Activated naive CD8-positive, alpha-beta T cell (primary cell): ENCODE measurements around the gene GKN2.
A peak's percentile ranks its signal among the peaks of the same experiment; 100 is the strongest.

Experiments
- H3K27ac Mint-ChIP-seq: one replicate; pipeline ENCODE4 v1.8.0; 2021; ENCODE audit warnings: mixed read lengths
- H3K27me3 Mint-ChIP-seq: one replicate; pipeline ENCODE4 v1.8.0; 2021; ENCODE audit warnings: mixed read lengths
- H3K36me3 Mint-ChIP-seq: one replicate; pipeline ENCODE4 v1.8.0; 2021; ENCODE audit warnings: mixed read lengths
- H3K4me1 Mint-ChIP-seq: one replicate; pipeline ENCODE4 v1.8.0; 2021; ENCODE audit warnings: low read depth, mixed read lengths
- H3K4me3 Mint-ChIP-seq: one replicate; pipeline ENCODE4 v1.8.0; 2021; ENCODE audit warnings: mild to moderate bottlenecking, mixed read lengths
- H3K9me3 Mint-ChIP-seq: one replicate; pipeline ENCODE4 v1.8.0; 2021; ENCODE audit warnings: low read depth, mixed read lengths

The GKN2 gene

GRCh38 chr2:68918497-68918896 lies 34.2 kb downstream of the GKN2 start:
- Mint-ChIP-seq H3K9me3 (no peaks in the 10 kb centered on the region), H3K36me3 (no peaks in the 10 kb centered on the region), H3K4me1 (no peaks in the 10 kb centered on the region), H3K27me3 (no peaks in the 10 kb centered on the region), H3K4me3 (no peak overlapping the region), H3K27ac (no peak overlapping the region)

DNA sequence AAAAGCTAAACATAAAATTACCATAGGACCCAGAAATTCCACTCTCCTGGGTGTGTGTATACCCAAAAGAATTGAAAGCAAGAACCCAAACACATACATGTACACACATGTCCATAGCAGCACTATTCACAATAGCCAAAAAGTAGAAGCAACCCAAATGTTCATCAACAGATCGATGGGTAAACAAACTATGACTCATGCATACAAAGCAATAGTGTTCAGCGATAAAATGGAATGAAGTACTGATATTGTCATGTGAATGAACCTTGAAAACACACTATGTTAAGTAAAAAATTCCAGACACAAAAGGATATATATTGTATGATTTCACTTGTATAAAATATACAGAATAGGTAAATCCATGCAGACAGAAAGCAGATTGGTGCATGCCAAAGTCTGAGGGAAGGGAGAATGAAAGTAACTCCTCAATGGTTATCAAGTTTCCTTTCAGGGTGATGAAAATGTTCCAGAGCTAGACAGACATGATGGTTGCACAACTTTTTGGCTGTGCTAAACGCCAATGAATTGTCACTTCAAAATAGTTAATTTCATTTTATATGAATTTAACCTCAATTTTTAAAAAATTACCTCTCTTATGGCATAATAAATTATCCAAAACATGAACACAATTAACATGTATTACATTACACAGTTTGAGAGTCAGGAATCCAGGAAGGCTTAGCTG lies 35.5 kb downstream of the GKN2 start:
- Mint-ChIP-seq H3K36me3 (no peaks in the 10 kb centered on the region), H3K9me3 (no peaks in the 10 kb centered on the region), H3K27ac (no peak overlapping the region), H3K27me3 (no peaks in the 10 kb centered on the region), H3K4me1 (no peaks in the 10 kb centered on the region), H3K4me3 (no peak overlapping the region)

- Mint-ChIP-seq H3K27me3 (no peaks in the 10 kb centered on the region), H3K27ac (no peak overlapping the region), H3K4me1 (no peaks in the 10 kb centered on the region), H3K36me3 (no peaks in the 10 kb centered on the region), H3K4me3 (no peak overlapping the region), H3K9me3 (no peaks in the 10 kb centered on the region)
Measured at GRCh38 chr2:68916226-68916625, 36.5 kb downstream of the GKN2 start.

DNA sequence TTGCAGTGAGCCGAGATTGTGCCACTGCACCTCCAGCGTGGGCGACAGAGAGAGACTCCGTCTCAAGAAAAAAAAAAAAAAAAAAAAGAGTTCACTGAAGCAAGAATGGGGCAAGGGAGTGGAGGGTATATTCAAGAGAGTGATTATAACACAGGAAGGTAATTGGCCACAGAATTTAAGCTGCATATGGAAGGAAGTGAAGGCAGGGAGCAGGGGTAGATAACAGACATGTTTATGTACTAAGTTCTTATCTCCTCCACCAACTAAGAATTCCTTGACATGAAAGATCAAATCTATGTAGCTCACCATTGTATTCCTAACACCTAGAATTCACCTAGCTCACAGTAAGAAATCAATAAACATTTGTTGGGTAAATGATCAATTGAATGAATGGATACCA lies 37.3 kb downstream of the GKN2 start:
- Mint-ChIP-seq H3K4me3 (no peak overlapping the region), H3K27ac (no peak overlapping the region), H3K4me1 (peaks cover 1% of the 10 kb centered on the region), H3K27me3 (no peaks in the 10 kb centered on the region), H3K9me3 (no peaks in the 10 kb centered on the region), H3K36me3 (no peaks in the 10 kb centered on the region)

GRCh38 chr2:68913359-68913758 lies 39.3 kb downstream of the GKN2 start:
- H3K4me1 Mint-ChIP-seq, result peaks cover 17% of the 10 kb centered on the region
- no peak overlapping the region for H3K4me3 Mint-ChIP-seq
- no peaks in the 10 kb centered on the region for H3K9me3 Mint-ChIP-seq
- no peaks in the 10 kb centered on the region for H3K27me3 Mint-ChIP-seq
- no peaks in the 10 kb centered on the region for H3K36me3 Mint-ChIP-seq
- no peak overlapping the region for H3K27ac Mint-ChIP-seq

DNA sequence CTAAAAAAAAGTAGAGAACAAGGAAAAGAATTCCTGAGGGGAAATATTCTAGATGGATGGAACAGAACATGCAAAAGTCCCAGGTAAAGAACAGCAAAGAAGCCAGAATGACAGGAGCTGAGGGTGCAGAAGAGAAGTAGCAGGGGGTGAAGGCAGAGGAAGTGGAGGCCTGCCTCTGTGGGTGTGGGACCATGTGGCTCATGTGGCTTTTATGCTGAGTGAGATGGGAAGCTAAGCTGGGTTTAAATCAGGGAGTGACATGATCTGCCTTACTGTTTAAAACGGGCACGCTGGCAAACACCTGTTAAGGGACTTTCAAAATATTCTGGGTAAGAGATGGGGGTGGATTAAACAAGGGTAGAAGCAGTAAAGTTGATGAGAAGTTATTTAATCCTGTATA lies 40.0 kb downstream of the GKN2 start:
- Mint-ChIP-seq H3K4me1 (peaks cover 24% of the 10 kb centered on the region), H3K9me3 (no peaks in the 10 kb centered on the region), H3K36me3 (no peaks in the 10 kb centered on the region), H3K27ac (no peak overlapping the region), H3K4me3 (no peak overlapping the region), H3K27me3 (no peaks in the 10 kb centered on the region)

DNA sequence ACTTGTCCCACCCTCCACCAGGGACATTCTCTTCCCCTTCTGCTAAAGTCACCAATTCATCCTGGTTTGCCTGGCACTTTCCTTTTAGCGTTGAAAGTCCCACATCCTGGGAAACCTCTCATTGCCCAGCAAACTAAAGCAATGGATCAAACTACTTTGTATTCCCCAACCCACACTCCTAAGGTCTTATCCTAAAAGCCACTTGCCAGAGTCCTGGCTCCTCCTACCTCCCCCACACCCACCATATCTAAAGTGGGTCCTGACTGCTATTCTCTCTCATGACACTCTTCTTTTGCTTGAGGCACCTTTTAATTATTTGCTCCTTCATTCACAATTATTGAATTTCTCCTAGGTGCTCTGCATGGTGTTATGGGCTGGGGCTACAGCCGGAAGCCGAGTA lies 40.6 kb downstream of the GKN2 start:
- peaks cover 30% of the 10 kb centered on the region for H3K4me1 Mint-ChIP-seq
- H3K9me3 Mint-ChIP-seq, result no peaks in the 10 kb centered on the region
- H3K4me3 Mint-ChIP-seq, result no peak overlapping the region
- H3K36me3 Mint-ChIP-seq, result no peaks in the 10 kb centered on the region
- no peaks in the 10 kb centered on the region for H3K27me3 Mint-ChIP-seq
- H3K27ac Mint-ChIP-seq, result no peak overlapping the region

DNA sequence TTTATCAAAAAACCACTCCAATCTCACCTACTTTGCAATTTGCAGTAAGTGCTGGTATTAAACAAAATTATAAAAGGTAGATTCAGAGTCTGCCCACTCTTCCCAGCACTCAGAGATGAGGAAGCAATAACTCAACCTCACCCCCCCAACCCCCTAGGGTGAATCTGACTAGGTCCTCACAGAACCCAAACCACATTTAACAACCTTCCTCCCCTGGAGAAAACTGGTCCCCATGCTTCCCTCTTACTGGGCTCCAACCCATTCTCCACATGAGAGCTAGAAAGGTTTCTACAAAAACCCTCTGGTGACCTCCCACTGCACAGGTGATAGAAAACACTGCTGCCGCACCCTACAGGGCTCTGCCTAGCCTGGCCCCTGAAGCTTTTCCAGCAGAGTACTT lies 41.0 kb downstream of the GKN2 start:
- Mint-ChIP-seq H3K27ac (no peak overlapping the region), H3K9me3 (no peaks in the 10 kb centered on the region), H3K4me3 (no peak overlapping the region), H3K27me3 (no peaks in the 10 kb centered on the region), H3K4me1 (peaks cover 31% of the 10 kb centered on the region), H3K36me3 (no peaks in the 10 kb centered on the region)

GRCh38 chr2:68911246-68911645 lies 41.4 kb downstream of the GKN2 start:
- H3K27me3 Mint-ChIP-seq, result no peaks in the 10 kb centered on the region
- peaks cover 32% of the 10 kb centered on the region for H3K4me1 Mint-ChIP-seq
- no peak overlapping the region for H3K4me3 Mint-ChIP-seq
- H3K27ac Mint-ChIP-seq, result no peak overlapping the region
- no peaks in the 10 kb centered on the region for H3K9me3 Mint-ChIP-seq
- H3K36me3 Mint-ChIP-seq, result no peaks in the 10 kb centered on the region

DNA sequence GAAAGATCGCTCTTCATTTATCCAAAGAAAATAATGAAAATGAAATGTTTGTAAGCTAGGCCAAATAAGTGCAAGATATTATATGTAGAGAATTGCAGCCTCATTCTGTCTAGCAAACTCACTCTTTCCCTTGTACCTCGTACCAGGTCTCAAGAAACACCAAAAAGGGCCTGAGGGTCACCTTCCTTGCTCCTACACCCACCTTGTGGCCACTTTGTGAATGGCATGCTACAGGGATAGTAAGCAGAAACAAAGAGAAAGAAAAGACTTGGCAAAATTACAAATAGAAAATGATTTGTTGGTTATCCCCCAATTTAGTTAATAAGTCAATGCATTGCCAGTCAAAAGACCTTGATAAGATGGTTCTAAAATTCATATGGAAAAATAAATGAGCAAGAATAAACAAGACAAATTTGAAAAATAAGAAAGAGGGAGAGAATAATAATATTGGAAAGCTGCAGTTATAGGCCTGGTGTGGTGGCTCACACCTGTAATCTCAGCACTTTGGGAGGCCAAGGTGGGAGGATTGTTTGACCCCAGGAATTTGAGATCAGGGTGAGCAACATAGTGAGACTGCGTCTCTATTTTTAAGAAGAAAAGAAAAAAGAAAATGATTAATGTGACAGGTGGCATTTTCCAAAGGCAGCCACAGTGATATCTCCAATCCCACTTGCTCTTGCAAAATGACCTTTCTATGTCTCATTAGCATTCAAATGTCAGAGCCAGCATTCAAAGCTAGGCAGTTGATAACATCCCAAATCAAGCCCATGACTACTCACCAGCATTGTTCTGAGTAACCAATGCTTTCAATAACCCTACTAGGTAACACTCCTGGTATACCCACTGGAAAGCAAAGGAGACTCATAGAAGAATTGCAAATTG lies 42.7 kb downstream of the GKN2 start:
- Mint-ChIP-seq H3K27ac (peak overlapping the region; percentile 67), H3K4me1 (peaks cover 32% of the 10 kb centered on the region), H3K9me3 (no peaks in the 10 kb centered on the region), H3K4me3 (no peak overlapping the region), H3K27me3 (no peaks in the 10 kb centered on the region), H3K36me3 (no peaks in the 10 kb centered on the region)

DNA sequence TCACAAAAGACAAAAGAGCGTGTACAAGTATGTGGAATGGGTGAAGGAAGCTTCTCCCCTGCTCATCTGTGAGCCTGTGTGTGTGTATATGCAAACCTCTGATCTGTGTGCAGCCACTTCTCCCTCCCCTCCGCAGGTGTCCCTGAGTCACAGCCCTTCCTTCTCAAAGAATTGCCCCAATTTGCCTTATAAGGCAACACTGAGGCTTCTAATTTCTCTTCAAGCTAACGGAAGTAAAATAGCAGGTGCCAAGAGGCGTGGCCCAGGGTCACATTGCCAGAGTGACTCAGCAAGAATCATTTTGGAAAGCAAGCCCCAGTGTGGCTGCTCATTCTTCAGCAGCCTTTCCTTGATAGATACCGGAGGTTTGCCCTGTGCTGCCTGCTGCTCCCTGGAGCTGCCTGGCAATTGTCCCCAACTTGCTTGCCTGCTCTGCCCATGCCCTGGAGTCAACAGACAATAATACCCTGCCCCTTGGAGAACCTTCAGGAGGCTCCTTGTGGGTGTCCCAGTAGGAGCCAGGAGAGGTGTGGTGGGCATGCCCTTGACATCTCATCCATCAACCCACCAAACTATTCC lies 44.2 kb downstream of the GKN2 start:
- H3K27ac Mint-ChIP-seq, result peak overlapping the region; percentile 88

GRCh38 chr2:68907920-68908253 lies 44.8 kb downstream of the GKN2 start:
- Mint-ChIP-seq H3K36me3 (no peaks in the 10 kb centered on the region), H3K9me3 (no peaks in the 10 kb centered on the region), H3K4me3 (peak overlapping the region; percentile 67), H3K4me1 (peaks cover 32% of the 10 kb centered on the region), H3K27ac (peak overlapping the region; percentile 88), H3K27me3 (no peaks in the 10 kb centered on the region)

More for the DNA sequence above, 44.2 kb downstream of the GKN2 start:
- peak overlapping the region; percentile 67 for H3K4me3 Mint-ChIP-seq
- H3K9me3 Mint-ChIP-seq, result no peaks in the 10 kb centered on the region
- H3K27me3 Mint-ChIP-seq, result no peaks in the 10 kb centered on the region
- H3K4me1 Mint-ChIP-seq, result peaks cover 32% of the 10 kb centered on the region
- no peaks in the 10 kb centered on the region for H3K36me3 Mint-ChIP-seq

DNA sequence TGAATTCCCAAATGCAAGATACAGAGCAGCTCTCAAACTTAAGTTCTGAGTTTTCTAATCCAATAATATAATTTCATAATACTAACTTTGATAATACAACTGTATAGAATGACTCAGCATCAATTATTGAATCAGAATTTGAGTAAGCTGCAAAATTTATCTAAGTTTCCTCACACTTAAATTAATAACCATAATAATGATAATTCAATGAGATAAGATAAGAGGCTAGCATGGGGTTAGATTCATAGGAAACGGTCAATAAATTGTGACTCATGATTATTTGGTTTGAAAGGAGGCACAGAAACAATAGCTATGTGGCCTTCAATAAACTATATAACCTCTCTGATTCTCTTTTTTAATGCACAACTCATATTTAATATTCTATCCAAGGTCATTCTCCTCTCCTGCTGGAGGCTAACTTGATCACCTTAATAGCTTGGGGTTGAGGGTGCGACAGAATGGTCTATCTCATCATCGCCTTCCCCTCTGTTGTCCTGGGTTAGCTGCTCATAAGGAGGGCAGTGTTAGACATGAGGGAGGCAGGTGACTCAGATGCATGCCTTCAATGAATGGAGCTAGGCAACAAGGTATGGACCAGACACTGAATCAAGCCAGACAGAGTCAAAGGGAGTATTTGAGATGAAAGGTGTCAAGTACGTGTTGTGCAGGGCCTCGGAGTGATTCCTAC lies 45.3 kb downstream of the GKN2 start:
- Mint-ChIP-seq H3K4me1 (peaks cover 32% of the 10 kb centered on the region), H3K27me3 (no peaks in the 10 kb centered on the region), H3K36me3 (no peaks in the 10 kb centered on the region), H3K27ac (peak overlapping the region; percentile 88), H3K4me3 (peak overlapping the region; percentile 67), H3K9me3 (no peaks in the 10 kb centered on the region)

DNA sequence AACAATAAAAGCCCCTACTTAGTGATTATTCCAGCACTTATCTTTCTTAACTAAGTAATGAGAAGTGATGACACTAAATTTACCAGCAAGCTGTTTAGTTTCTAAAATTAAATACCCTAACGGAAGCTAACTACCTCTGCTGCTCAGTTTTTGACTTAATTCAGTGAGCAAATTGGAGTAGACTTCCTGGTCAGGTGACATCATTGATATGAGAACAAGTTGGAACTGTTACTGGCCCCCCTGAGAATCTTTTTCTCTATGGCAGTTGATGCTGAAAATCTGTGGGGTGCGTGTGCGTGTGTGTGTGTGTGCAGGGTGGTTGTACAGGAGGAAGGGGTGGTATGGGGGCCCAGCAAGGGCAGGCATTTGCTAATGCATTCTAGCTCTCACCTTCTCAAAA lies 46.0 kb downstream of the GKN2 start:
- Mint-ChIP-seq H3K36me3 (no peaks in the 10 kb centered on the region), H3K4me1 (peaks cover 32% of the 10 kb centered on the region), H3K27me3 (no peaks in the 10 kb centered on the region), H3K4me3 (no peak overlapping the region), H3K9me3 (peaks cover 2% of the 10 kb centered on the region), H3K27ac (peak overlapping the region; percentile 16)

DNA sequence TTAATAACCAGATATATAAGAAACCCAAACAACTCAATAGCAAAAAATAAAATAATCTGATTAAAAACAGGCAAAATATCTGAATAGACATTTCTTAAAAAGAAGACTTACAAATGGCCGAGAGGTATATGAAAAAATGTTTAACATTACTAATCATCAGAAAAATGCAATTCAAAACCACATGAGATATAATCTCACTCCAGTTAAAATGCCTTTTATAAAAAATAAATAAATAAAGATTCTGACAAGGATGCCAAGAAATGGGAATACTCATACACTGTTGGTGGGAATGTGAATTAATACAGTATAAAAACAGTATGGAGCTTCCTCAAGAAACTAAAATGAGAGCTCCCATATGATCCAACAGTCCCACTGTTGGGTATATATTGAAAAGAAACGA lies 47.6 kb downstream of the GKN2 start:
- H3K4me1 Mint-ChIP-seq, result peaks cover 29% of the 10 kb centered on the region

More for the DNA sequence above, 47.6 kb downstream of the GKN2 start:
- Mint-ChIP-seq H3K27me3 (no peaks in the 10 kb centered on the region), H3K27ac (no peak overlapping the region), H3K9me3 (peaks cover 4% of the 10 kb centered on the region), H3K36me3 (peaks cover 2% of the 10 kb centered on the region), H3K4me3 (no peak overlapping the region)
